GM19467 (cell line): ENCODE data around the gene MSANTD2.
"Not testable (repeated sequence)": the region's sequence is repeated elsewhere in the genome, so short reads cannot be mapped to it uniquely, and the experiment has no call there.

ENCODE experiments used
- ATAC-seq: cut with Tn5 transposase; IDR thresholded peaks from one replicate; pipeline ENCODE4 v1.9.1; 2021; ENCODE audit warnings: mild to moderate bottlenecking, moderate library complexity; ENCODE audit not compliant: unreplicated experiment

Gene MSANTD2

GRCh38 chr11:124778281-124778680, 21.9 kb downstream of the MSANTD2 start:
- no peak for ATAC-seq

DNA sequence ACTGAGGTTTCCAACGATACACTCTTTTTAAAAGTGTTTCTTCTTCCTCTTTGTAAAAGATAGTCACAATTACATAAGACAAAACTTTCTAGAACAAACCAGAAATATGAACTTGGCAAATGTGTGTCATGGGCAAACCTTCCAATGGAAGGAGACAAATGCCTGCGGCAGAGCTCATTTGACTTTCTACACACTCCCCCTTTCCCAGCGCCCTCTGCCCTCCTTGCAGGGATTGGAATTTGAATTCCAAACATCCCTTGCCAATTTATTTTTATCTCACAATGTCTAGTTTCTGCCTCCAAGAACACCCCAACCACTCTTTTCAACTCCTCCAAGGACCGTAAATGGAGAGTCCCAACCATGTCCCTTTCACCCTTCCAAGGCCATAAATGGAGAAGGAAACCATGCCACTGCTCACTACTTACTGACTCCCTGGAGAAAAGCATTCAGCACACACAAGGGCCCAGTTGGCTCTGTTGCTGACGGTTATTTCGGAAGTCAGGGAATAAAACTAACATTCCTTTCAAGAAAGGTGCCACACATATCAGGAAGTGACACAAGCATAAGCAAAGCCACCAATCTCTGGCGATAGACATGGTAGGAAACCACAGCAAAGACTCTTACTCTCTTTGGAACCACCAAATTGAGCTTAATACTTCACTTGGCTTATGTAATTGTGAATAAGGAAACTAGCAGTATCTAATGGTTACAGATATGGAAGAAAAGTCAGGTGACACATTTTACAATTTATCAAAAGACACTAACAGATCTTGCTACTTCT, 23.2 kb downstream of the MSANTD2 start:
- ATAC-seq = no peak

DNA sequence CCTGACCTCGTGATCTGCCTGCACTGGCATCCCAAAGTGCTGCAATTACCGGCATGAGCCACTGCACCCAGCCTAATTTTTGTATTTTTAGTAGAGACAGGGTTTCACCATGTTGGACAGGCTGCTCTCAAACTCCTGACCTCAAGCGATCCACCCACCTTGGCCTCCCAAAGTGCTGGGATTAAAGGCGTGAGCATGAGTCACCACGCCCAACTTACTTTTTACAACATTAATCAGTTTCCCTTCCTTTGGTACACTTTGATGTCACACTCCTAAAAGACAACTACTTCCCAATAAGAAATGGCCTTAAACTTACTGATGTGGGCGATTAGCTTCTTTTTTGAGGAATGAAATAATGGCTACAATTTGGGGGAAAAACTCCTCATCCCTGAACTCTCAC, 29.2 kb downstream of the MSANTD2 start:
- ATAC-seq = not testable (repeated sequence)

DNA sequence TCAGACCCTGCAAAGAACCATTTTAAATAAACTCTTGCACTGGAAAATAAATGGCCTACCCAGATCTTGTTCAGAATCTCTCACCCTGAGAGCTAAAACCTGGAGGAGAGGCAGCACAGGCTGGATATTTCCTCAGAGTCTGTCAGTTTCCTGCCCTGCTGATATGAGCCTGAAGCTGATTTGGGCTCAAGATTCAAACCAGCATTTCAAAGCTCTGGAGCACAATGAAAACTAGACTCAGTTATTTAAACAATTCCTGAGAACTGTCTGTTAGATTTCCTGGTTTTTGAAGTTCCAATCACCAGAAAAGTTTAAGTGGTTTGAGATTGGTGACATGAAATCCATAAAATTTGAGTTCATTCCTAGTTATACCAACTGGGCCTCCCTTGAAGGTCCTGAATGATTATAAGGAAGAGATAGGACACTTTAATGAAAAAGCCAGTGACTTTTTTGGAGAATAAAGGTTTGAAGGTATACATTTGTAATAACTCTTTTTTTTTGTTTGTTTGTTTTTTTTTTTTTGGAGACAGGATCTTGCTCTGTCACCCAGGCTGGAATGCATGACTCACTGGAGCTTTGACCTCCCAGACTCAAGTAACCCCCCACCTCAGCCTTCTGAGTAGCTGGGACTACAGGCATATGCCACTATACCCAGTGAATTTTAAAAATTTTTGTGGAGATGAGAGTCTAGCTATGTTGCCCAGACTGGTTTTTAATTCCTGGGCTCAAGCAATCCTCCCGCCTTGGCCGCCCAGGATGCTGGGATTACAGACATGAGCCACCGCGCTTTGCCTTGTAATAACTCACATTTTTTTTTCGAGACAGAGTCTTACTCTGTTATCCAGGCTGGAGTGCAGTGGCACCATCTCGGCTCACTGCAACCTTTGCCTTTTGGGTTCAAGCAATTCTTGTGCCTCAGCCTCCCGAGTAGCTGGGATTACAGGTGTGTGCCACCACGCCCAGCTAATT, 30.1 kb downstream of the MSANTD2 start:
- no peak for ATAC-seq

GRCh38 chr11:124768914-124769313, 31.3 kb downstream of the MSANTD2 start:
- no peak for ATAC-seq

GRCh38 chr11:124766156-124766555, 34.0 kb downstream of the MSANTD2 start:
- no peak for ATAC-seq

DNA sequence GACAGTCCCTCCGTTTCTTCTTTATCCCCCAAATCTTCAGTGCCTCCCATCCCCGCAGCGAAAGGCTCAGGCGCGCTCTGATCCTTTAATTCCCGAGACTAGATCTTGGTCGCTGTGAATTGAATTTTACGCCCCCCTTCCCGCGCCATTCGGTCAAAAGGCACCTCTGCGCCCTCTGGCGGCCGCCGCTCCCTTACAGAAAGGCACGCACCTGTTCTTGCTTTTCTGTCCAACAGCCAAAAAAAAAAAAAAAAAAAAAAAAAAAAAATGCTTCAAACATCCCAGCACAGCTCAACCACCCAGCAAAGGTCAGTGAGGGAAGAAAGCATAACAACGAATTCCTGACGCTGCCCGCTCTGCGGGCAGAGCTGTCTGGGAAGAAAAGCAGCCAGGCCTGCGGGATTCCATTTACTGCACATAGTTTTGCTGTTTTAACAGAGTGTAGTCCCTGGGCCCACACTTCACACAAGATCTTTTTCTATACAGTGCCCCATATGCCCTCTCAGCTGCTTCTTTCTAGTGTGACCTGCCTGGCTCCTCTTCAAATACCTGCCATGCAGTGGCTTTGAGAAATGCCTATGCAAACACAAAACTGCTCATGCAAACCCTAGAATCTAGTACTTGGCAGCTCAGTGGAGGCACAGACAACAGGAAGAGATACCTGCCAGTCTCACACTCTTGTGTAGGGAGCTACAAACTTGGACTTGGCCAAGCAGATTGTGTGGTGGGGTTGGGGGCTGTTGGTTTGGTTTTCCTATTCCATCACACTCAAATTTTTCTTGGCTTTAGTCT, 36.9 kb downstream of the MSANTD2 start:
- ATAC-seq = no peak

- peak; percentile 6 for ATAC-seq
Measured at GRCh38 chr11:124762624-124763155, 37.5 kb downstream of the MSANTD2 start.

DNA sequence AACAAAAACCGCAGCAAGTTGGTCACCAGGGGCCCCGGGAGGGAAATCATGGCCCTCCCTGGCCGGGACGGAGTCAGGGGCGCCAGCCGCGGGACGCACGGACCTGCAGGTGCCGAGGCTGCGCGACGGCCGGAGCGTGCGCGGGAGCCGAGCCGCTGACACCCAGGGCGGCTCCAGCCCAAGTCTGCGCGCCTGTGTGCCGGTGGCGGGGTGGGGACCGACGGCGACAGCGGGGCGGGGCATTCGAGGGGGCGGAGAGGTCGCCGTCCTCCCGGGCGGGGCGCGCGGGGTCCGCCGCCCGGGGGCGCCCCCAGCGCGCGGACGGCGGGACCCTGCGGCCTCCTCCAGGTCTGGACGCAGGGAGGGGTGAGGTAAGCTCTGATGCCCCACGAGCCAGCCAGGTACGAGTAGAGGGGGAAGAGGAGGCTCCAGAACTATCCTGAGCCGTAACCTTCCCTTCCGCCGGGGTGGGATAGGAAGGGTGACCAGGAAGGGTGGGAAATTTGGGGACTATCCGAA, 38.0 kb downstream of the MSANTD2 start, which contains the start of gene ESAM:
Gene ESAM (minus strand): TSS at position 186 of the 519 bp plus-strand sequence. CDS start 136 bp downstream, at position 50.
- peak; percentile 52 for ATAC-seq

DNA sequence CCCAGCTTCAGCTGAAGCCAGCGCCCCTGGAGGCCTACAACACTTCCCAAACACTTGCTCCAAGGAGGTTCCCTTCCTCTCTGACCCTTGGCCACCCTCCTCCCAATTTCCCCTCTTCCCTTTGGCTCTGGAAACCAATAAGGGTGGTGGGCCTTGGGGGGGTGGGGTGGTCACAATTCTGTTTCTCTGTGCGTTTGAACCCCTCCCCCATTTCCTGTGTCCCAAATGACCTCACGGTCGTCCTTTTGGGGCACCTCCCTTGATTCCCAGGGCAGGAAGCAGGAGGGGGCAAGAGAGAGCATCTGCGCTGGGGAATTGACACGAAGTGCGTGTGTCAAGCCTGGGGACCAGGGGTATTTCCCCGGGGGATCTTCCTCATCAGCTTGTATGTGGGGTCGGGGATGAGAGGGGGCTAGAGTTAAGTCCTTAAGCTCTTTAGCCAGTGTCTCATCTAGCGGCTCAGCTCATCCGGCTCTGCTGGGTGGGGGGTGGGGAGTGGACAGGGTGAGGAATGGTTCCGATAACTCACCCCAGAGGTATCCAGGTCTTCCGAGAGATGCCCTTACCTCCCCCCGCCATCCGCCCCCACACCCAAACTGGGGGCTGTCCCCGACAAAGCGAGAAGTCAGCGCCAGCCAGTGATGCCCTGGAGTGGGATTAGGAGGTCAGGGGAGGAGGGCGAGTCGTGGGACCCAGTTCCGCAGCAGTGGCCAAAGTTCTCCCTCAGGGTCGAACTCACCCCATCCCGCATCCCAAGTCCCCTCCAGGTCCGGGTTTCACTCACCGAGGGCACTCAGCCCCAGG, 38.7 kb downstream of the MSANTD2 start:
- no peak for ATAC-seq

DNA sequence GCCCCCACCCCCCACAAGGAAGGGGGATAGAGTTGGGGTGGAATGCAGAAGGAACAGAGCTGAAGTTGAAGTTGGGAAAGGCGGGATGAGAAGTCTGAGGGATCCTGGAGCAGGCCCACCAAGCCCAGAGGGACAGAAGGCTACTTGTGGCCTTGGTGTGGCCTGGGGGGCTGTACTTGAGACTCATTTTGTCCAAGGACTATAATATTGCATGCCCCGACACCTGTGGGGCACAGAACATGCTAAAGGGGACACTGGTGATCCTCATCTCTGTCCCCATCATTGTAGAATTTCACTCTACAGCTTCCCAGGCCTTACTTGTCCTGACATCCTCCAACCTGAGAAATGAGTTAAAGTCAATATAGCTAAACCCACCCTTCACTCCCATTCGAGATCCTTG, 39.4 kb downstream of the MSANTD2 start:
- no peak for ATAC-seq

- ATAC-seq = no peak
Measured at GRCh38 chr11:124760205-124760652, 40.0 kb downstream of the MSANTD2 start.

DNA sequence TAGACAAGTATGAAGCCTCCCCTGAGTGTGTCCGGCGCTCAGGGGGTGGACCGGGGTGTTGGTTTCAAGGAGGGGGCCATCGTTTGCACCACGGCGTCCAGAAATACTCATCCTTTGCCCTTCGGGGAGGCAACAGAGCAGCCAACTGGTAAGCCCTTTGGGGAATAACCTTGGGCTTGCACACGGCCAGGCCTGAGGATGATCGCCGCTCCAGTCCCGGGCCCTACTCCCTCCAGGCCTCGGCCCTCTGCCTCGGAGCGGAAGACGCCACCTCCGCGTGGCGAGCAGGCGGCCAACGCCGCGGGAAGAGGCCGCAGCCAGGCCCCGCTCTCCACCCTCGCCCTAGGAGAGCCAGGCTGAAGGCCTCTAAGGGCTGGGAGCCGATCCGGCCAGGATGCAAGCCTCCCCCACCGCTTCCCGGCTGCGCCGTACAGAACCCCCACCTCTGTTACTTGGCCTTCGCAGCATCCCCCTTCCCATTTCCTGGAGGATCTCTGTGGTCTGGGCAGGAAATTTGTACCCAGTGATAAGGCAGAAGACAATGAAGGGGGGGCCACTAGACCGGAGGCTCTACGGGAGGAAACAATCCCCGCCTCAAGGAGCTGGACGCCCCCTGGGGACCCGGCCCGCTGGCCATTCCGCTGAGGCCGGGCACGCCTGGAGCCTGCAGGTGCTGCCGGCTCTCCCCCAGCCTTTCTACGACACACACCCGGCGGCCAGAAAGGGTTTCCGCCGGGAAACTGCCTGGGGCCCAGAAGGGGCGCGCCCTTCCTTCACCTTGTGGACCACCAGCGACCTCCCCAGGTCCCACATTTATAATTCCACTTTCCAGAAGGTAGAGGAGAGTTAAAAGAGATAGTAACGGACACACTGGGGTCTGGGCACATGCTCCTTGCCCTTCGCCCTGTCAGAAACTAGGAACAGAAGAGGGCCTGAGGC, 40.7 kb downstream of the MSANTD2 start:
- ATAC-seq = no peak

GRCh38 chr11:124758355-124759265, 41.6 kb downstream of the MSANTD2 start:
- peak; percentile 55 for ATAC-seq

DNA sequence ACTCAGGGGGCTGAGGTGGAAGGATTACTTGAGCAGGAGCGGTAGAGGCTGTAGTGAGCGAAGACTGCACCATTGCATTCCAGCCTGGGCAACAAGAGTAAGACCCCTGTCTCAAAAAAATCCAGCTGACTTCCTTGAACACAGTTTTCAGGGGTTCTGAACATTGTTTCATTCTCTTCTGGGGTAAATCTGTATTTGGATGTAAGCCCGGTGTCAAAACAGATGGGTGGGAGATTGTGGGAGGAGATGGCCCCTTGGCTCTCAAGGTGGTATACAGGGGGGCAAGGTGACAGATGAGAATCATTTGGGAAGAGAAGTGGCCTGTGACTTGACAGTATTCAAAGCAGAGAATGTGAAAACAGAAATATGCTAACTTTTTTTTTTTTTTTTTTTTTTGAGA, 42.9 kb downstream of the MSANTD2 start:
- ATAC-seq = no peak

DNA sequence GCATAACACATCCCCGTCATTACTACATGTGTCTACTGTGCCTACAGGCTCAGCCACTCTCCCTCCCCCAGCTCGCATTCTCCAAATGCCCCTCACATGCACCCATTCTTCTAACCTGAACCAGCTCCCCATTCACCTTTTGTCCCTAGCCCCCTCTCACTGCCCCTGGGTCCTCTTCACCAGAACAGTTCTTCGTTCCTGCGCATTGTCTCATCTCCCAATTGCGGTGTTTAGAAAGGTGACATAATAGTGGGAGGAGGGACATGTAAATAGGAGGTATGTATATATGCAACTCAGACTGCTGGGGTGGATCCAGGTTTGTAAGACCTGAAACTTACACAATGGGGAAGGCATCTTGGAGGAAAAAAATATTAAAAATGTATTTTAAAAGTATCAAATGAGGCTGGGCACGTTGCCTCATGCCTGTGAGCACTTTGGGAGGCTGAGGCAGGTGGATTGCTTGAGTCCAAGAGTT, 43.4 kb downstream of the MSANTD2 start:
- no peak for ATAC-seq

- ATAC-seq = no peak
Measured at GRCh38 chr11:124756033-124756752, 44.0 kb downstream of the MSANTD2 start.
